Vagina (tissue), 2 donors: ENCODE measurements around the gene GEMIN7. TPM values are rescaled to one million over a fixed set of nuclear protein-coding genes. Genes with fewer than 3 reads are reported as not detected.

Experiments
- DNase-seq, 2 donors: peaks; one replicate each; pipeline ENCODE4 v3.0.0-alpha.2; 2017; ENCODE audit errors: extremely low spot score in 2 of 2
- H3K27ac ChIP-seq: fragments of 200-600 bp; sonication (generic); one replicate; pipeline ENCODE4 v1.5.1; 2019
- H3K27me3 ChIP-seq: fragments of 200-600 bp; sonication (generic); one replicate; pipeline ENCODE4 v1.5.1; 2019
- H3K36me3 ChIP-seq, 2 donors: fragments of 200-600 bp; sonication (generic); one replicate each; pipeline ENCODE4 v1.5.1; 2017 to 2019
- H3K4me1 ChIP-seq: fragments of 200-600 bp; sonication (generic); one replicate; pipeline ENCODE4 v1.5.1; 2019
- H3K4me3 ChIP-seq, 2 donors: fragments of 200-600 bp; sonication (generic); 1 replicate in 1 of 2; 2 replicates in 1 of 2; pipeline ENCODE4 v1.5.1; 2016 to 2019
- H3K9me3 ChIP-seq: fragments of 200-600 bp; sonication (generic); one replicate; pipeline ENCODE4 v1.5.1; 2019
- CTCF ChIP-seq, 3 experiments: fragments of 450-650 bp in 2 of 3; fragments of 200-600 bp in 1 of 3; sonication (generic) in 1 of 3; IDR thresholded peaks; one replicate each; pipeline ENCODE4 v1.5.1; 2017 to 2019; ENCODE audit warnings: antibody characterized with exemption in 3 of 3, mild to moderate bottlenecking in 2 of 3, moderate library complexity in 2 of 3
- POLR2A ChIP-seq, 2 donors: fragments of 450-650 bp; IDR thresholded peaks; one replicate each; pipeline ENCODE4 v1.6.1; 2017; ENCODE audit warnings: antibody characterized with exemption in 2 of 2, mild to moderate bottlenecking in 2 of 2, moderate library complexity in 2 of 2
- POLR2AphosphoS5 ChIP-seq, 2 donors: sonication (generic); formaldehyde crosslinking; IDR thresholded peaks; one replicate each; pipeline ENCODE4 v1.9.0; 2017; ENCODE audit warnings: antibody characterized with exemption in 2 of 2, mild to moderate bottlenecking in 2 of 2, low read depth in 1 of 2; ENCODE audit not compliant: insufficient read depth in 1 of 2
- intact Hi-C: fragments of 100-400 bp; cut with DNase I; formaldehyde crosslinking; loops from one replicate; pipeline ENCODE4 v1.15.1; 2023
- total RNA-seq: library from RNA; depleted of rRNA; stranded (reverse); fragments of >200 nt; gene quantifications from one replicate; pipeline ENCODE4 v1.2.3, GENCODE V29; 2016

The GEMIN7 gene
- total RNA-seq, 1 donor from 2014 or later: 42.0 TPM

GRCh38 chr19:45050036-45050435 lies 29.0 kb upstream of the GEMIN7 start:
- H3K27me3 ChIP-seq: no peaks in the 10 kb centered on the region
- TF ChIP-seq POLR2AphosphoS5 (IDR thresholded peaks at IDR 0.05; ENCODE audit: insufficient read depth in 1 of 2, low read depth in 1 of 2): no peak
- TF ChIP-seq CTCF (IDR thresholded peaks at IDR 0.05): no peak
- TF ChIP-seq POLR2A (IDR thresholded peaks at IDR 0.05): no peak
- no peaks in the 10 kb centered on the region for H3K9me3 ChIP-seq
- peaks cover 0 to 31% of the 10 kb centered on the region in 2 donors for H3K36me3 ChIP-seq
- H3K4me3 ChIP-seq: no peak overlapping the region
- no peak for DNase-seq
- peaks cover 62% of the 10 kb centered on the region for H3K4me1 ChIP-seq
- intact Hi-C loops: no loop called here
- H3K27ac ChIP-seq: no peak overlapping the region

- TF ChIP-seq POLR2AphosphoS5 (IDR thresholded peaks at IDR 0.05; ENCODE audit: insufficient read depth in 1 of 2, low read depth in 1 of 2) (no peak), CTCF (IDR thresholded peaks at IDR 0.05) (no peak), POLR2A (IDR thresholded peaks at IDR 0.05) (no peak)
- Histone ChIP-seq H3K27me3 (no peaks in the 10 kb centered on the region), H3K36me3 (peaks cover 0 to 49% of the 10 kb centered on the region in 2 donors), H3K9me3 (no peaks in the 10 kb centered on the region), H3K27ac (no peak overlapping the region), H3K4me1 (peaks cover 42% of the 10 kb centered on the region), H3K4me3 (no peak overlapping the region)
- intact Hi-C loops: no loop called here
- no peak for DNase-seq
Measured at GRCh38 chr19:45051929-45052579, 27.0 kb upstream of the GEMIN7 start.

- H3K36me3 ChIP-seq: peaks cover 10 to 97% of the 10 kb centered on the region in 2 donors
- no peak overlapping the region for H3K27ac ChIP-seq
- no peaks in the 10 kb centered on the region for H3K9me3 ChIP-seq
- intact Hi-C loops: no loop called here
- no peaks in the 10 kb centered on the region for H3K27me3 ChIP-seq
- no peak overlapping the region for H3K4me3 ChIP-seq
- no peak for TF ChIP-seq CTCF (IDR thresholded peaks at IDR 0.05)
- TF ChIP-seq POLR2A (IDR thresholded peaks at IDR 0.05): no peak
- no peak for TF ChIP-seq POLR2AphosphoS5 (IDR thresholded peaks at IDR 0.05; ENCODE audit: insufficient read depth in 1 of 2, low read depth in 1 of 2)
- H3K4me1 ChIP-seq: peaks cover 6% of the 10 kb centered on the region
- DNase-seq: no peak
Measured at GRCh38 chr19:45056831-45057230, 22.2 kb upstream of the GEMIN7 start.

- DNase-seq: no peak
- H3K36me3 ChIP-seq: peaks cover 10 to 100% of the 10 kb centered on the region in 2 donors
- TF ChIP-seq CTCF (IDR thresholded peaks at IDR 0.05): no peak
- intact Hi-C loops: no loop called here
- H3K4me1 ChIP-seq: no peaks in the 10 kb centered on the region
- no peak overlapping the region for H3K27ac ChIP-seq
- H3K4me3 ChIP-seq: no peak overlapping the region
- H3K9me3 ChIP-seq: no peaks in the 10 kb centered on the region
- no peaks in the 10 kb centered on the region for H3K27me3 ChIP-seq
Measured at GRCh38 chr19:45057444-45057843, 21.6 kb upstream of the GEMIN7 start.

GRCh38 chr19:45058622-45059159 lies 20.4 kb upstream of the GEMIN7 start:
- DNase-seq: no peak
- no peaks in the 10 kb centered on the region for H3K9me3 ChIP-seq
- H3K36me3 ChIP-seq: peaks cover 10 to 97% of the 10 kb centered on the region in 2 donors
- intact Hi-C loops: no loop called here
- no peak overlapping the region for H3K4me3 ChIP-seq
- H3K4me1 ChIP-seq: no peaks in the 10 kb centered on the region
- TF ChIP-seq CTCF (IDR thresholded peaks at IDR 0.05) (no peak), POLR2AphosphoS5 (IDR thresholded peaks at IDR 0.05; ENCODE audit: insufficient read depth in 1 of 2, low read depth in 1 of 2) (no peak), POLR2A (IDR thresholded peaks at IDR 0.05) (no peak)
- no peaks in the 10 kb centered on the region for H3K27me3 ChIP-seq
- H3K27ac ChIP-seq: no peak overlapping the region
